ENCODE measurements around the gene SLC25A26.

The SLC25A26 gene

GRCh38 chr3:66256806-66257205 lies 36.0 kb downstream of the SLC25A26 start:
- H3K4me3 ChIP-seq (ENCODE audit: low read depth, low read length) = no peak overlapping the region
- no peak for TF ChIP-seq CTCF (IDR thresholded peaks at IDR 0.05; ENCODE audit: low read depth, low read length)

- no peak for TF ChIP-seq CTCF (IDR thresholded peaks at IDR 0.05; ENCODE audit: low read depth, low read length)
- H3K4me3 ChIP-seq (ENCODE audit: low read depth, low read length) = no peak overlapping the region
These were observed 38.9 kb downstream of the SLC25A26 start for GRCh38 chr3:66259566-66260255.

GRCh38 chr3:66260431-66260830 lies 39.6 kb downstream of the SLC25A26 start:
- no peak overlapping the region for H3K4me3 ChIP-seq (ENCODE audit: low read depth, low read length)
- TF ChIP-seq CTCF (IDR thresholded peaks at IDR 0.05; ENCODE audit: low read depth, low read length) = no peak

GRCh38 chr3:66261355-66261754 lies 40.6 kb downstream of the SLC25A26 start:
- no peak for TF ChIP-seq CTCF (IDR thresholded peaks at IDR 0.05; ENCODE audit: low read depth, low read length)
- H3K4me3 ChIP-seq (ENCODE audit: low read depth, low read length) = no peak overlapping the region

GRCh38 chr3:66265649-66266048 lies 44.8 kb downstream of the SLC25A26 start:
- no peak for TF ChIP-seq CTCF (IDR thresholded peaks at IDR 0.05; ENCODE audit: low read depth, low read length)
- no peak overlapping the region for H3K4me3 ChIP-seq (ENCODE audit: low read depth, low read length)

- no peak overlapping the region for H3K4me3 ChIP-seq (ENCODE audit: low read depth, low read length)
- TF ChIP-seq CTCF (IDR thresholded peaks at IDR 0.05; ENCODE audit: low read depth, low read length) = no peak
These were observed 45.8 kb downstream of the SLC25A26 start for GRCh38 chr3:66266551-66266950.

GRCh38 chr3:66267031-66267430 lies 46.2 kb downstream of the SLC25A26 start:
- H3K4me3 ChIP-seq (ENCODE audit: low read depth, low read length) = no peak overlapping the region
- no peak for TF ChIP-seq CTCF (IDR thresholded peaks at IDR 0.05; ENCODE audit: low read depth, low read length)

All from WI38 (cell line).